ENCODE data around the gene COL5A1.

Gene COL5A1

DNA sequence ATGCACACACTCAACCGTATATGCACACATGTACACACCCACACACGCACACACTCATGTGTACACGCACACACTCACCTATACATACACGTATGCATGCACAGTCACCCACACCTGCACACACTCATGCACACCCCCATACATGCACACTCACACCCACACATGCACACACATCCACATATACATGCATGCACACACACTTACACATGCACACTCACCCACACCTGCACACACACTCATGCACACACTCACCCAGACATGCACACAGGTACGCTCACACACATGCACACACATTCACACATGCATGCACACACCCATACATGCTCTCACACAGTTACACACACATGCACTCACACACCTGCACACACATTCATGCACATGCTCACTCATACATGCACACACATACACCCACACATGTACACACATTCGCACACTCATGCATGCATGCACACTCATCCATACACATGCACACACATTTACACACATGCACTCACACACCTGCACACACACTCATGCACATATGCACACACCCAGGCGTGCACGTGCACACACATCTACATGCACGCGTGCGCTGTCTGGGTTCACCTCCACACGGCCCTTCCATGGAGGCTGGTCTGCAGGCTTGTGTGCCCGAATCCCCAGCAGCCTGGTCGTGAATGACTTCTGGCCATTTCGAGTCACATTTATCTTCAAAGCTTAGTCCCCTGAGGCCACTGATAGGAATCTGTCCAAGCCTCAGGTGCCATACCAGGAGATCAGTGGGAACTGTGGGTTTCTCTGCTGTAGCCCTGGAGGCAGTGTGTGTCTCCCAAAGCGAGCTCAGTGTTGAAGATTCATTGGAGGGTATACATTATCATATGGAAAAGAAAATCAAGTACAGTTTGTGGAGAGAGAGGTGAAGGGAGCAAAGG, 103.0 kb downstream of the COL5A1 start:
- H3K9me3 ChIP-seq (ENCODE audit: low read depth, low read length), result no peaks in the 10 kb centered on the region
- H3K27ac ChIP-seq, result no peak overlapping the region
- no peak overlapping the region for H3K4me3 ChIP-seq
- no peak for DNase-seq (ENCODE audit: low read depth, low spot score)
- peaks cover 35% of the 10 kb centered on the region for H3K36me3 ChIP-seq (ENCODE audit: insufficient read depth, low read length)
- TF ChIP-seq POLR2AphosphoS5 (IDR thresholded peaks at IDR 0.05; ENCODE audit: borderline replicate concordance, low read depth, low read length) (no peak), EZH2 (IDR thresholded peaks at IDR 0.05) (no peak), FOXP2 (optimal IDR thresholded peaks at IDR 0.05; ENCODE audit: control extremely low read depth, extremely low read length, insufficient read depth) (no peak)
- no peak overlapping the region for H3K9ac ChIP-seq (ENCODE audit: insufficient read length)

DNA sequence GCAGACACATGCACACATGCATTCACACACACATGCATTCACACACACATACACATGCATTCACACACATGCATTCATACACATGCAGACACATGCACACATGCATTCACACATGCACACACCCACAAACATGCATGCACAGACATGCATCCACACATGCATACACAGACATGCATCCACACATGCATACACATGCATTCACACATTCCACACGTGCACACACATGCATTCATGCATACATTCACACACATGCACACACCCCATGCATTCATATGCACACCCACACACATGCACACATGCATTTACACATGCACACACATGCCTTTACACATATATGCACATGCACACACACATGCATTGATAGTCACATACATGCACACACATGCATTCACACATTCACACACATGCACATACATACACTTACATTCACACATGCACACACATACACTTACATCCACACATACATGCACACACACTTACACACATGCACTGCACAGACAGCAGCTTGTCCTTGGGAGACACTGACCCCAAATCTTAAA, 106.4 kb downstream of the COL5A1 start:
- TF ChIP-seq POLR2AphosphoS5 (IDR thresholded peaks at IDR 0.05; ENCODE audit: borderline replicate concordance, low read depth, low read length) (no peak), FOXP2 (optimal IDR thresholded peaks at IDR 0.05; ENCODE audit: control extremely low read depth, extremely low read length, insufficient read depth) (no peak), EZH2 (IDR thresholded peaks at IDR 0.05) (no peak)

DNA sequence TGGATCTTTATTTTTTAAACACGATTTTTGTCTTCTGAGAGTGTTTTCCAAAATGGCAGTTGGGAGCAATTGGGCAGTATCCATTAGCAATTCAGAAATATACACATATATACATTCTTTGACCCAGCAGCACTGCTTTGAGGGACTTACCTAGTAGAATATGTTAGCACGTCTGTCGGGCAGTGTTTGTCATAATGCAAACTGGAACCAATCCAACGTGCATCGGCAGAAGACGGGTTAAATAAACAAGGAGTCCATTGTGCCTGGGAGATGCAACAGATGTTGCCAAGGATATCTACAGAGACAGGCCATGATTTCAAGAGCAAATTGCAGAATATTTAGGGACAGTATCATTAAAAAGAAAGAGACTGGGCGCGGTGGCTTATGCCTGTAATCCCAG, 107.0 kb downstream of the COL5A1 start:
- no peak for DNase-seq (ENCODE audit: low read depth, low spot score)
- TF ChIP-seq POLR2AphosphoS5 (IDR thresholded peaks at IDR 0.05; ENCODE audit: borderline replicate concordance, low read depth, low read length) (no peak), FOXP2 (optimal IDR thresholded peaks at IDR 0.05; ENCODE audit: control extremely low read depth, extremely low read length, insufficient read depth) (no peak), EZH2 (IDR thresholded peaks at IDR 0.05) (no peak)
- Histone ChIP-seq H3K36me3 (ENCODE audit: insufficient read depth, low read length) (peaks cover 35% of the 10 kb centered on the region), H3K4me3 (no peak overlapping the region), H3K9me3 (ENCODE audit: low read depth, low read length) (no peaks in the 10 kb centered on the region), H3K27ac (no peak overlapping the region), H3K9ac (ENCODE audit: insufficient read length) (no peak overlapping the region)

More for the DNA sequence above, 106.4 kb downstream of the COL5A1 start:
- Histone ChIP-seq H3K36me3 (ENCODE audit: insufficient read depth, low read length) (peaks cover 35% of the 10 kb centered on the region), H3K9ac (ENCODE audit: insufficient read length) (no peak overlapping the region), H3K9me3 (ENCODE audit: low read depth, low read length) (no peaks in the 10 kb centered on the region), H3K27ac (no peak overlapping the region), H3K4me3 (no peak overlapping the region)
- no peak for DNase-seq (ENCODE audit: low read depth, low spot score)

DNA sequence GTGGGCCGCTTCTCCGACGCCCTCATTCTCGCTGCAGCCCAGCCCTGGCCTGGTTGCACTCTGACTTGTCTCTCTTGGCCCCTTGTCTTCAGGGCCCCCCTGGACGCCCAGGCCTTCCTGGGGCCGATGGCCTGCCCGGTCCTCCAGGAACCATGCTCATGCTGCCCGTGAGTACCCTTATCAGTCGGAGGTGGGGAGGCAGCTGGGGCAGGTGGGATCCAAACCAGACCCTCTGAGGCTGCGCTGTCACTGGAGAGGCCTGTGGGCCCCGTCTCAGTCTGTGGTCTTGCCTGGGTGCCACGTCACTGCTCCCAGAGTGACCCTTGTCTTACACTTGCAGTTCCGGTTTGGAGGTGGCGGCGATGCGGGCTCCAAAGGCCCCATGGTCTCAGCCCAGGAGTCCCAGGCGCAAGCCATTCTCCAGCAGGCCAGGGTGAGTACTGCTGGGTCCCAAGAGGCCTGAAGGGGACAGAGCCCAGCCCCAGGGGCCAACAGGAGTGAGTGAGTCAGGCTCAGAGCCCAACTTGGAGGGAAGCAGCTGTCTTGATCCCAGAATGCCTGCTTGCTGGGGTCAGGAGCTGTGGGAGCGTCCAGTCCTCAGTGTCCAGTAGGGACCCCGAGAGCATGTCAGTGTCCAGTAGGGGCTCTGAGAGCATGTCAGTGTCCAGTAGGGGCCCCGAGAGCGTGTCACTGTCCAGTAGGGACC, 109.0 kb downstream of the COL5A1 start:
- Histone ChIP-seq H3K4me3 (no peak overlapping the region), H3K27ac (no peak overlapping the region), H3K9me3 (ENCODE audit: low read depth, low read length) (no peaks in the 10 kb centered on the region), H3K36me3 (ENCODE audit: insufficient read depth, low read length) (peaks cover 23% of the 10 kb centered on the region), H3K9ac (ENCODE audit: insufficient read length) (no peak overlapping the region)
- DNase-seq (ENCODE audit: low read depth, low spot score), result no peak
- TF ChIP-seq EZH2 (IDR thresholded peaks at IDR 0.05) (no peak), POLR2AphosphoS5 (IDR thresholded peaks at IDR 0.05; ENCODE audit: borderline replicate concordance, low read depth, low read length) (no peak)

DNA sequence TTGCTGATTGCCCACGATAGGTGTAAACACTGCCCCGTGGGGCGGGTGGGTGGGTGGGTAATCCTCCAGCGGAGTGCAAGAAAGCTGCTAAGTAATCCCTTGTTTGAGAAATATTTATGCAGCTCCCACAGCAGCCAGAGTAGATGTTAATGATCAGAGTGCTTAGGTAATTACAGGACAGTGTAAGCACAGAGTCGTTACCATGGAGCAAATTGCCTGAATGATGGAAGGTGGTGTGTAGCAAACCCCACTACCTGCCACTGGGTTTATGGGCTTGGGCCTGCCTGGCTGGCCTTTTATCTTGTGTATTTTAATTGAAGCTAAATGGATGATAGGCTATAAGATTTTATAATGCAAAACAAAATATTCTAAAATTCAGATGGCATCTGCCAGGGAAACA, 110.0 kb downstream of the COL5A1 start:
- H3K4me3 ChIP-seq, result no peak overlapping the region
- DNase-seq (ENCODE audit: low read depth, low spot score), result no peak
- no peak overlapping the region for H3K9ac ChIP-seq (ENCODE audit: insufficient read length)
- TF ChIP-seq FOXP2 (optimal IDR thresholded peaks at IDR 0.05; ENCODE audit: control extremely low read depth, extremely low read length, insufficient read depth) (no peak), EZH2 (IDR thresholded peaks at IDR 0.05) (no peak), POLR2AphosphoS5 (IDR thresholded peaks at IDR 0.05; ENCODE audit: borderline replicate concordance, low read depth, low read length) (no peak)
- no peaks in the 10 kb centered on the region for H3K9me3 ChIP-seq (ENCODE audit: low read depth, low read length)
- no peak overlapping the region for H3K27ac ChIP-seq
- H3K36me3 ChIP-seq (ENCODE audit: insufficient read depth, low read length), result peaks cover 18% of the 10 kb centered on the region

DNA sequence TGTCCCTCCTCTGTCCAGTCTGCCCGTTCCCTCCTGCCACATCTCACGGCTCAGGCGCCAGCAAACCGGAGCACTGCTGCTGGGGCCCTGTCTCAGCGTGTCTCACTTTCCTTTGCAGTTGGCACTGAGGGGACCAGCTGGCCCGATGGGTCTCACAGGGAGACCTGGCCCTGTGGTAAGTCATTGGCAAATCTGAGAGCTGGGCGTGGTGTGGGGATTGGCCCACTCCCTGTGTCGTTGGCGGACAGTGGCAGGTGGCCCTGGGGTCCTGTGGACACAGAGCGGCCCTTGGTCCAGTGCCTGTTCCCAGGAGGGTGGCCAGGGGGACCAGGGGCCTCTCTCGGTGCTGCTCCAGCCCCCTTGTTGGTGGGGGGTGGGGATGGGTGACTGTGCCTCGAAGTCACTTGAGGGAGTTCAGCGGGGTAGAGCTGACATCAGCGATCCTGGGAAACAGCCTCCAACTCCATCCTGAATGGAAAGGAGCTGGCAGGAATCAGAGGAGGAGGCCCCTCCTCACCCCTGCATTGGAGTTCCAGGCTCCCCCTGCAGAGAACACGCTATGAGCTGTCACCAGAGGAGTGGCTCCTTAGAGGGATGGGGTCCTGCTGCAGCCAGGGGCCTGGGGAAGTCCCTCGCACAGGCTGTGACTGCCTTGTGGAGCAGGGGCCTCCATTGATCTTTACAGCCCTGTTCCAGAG, 111.0 kb downstream of the COL5A1 start:
- no peak for DNase-seq (ENCODE audit: low read depth, low spot score)
- H3K9ac ChIP-seq (ENCODE audit: insufficient read length), result no peak overlapping the region
- H3K27ac ChIP-seq, result no peak overlapping the region
- H3K9me3 ChIP-seq (ENCODE audit: low read depth, low read length), result no peaks in the 10 kb centered on the region
- H3K4me3 ChIP-seq, result no peak overlapping the region
- no peak for TF ChIP-seq FOXP2 (optimal IDR thresholded peaks at IDR 0.05; ENCODE audit: control extremely low read depth, extremely low read length, insufficient read depth)
- no peak for TF ChIP-seq EZH2 (IDR thresholded peaks at IDR 0.05)
- peaks cover 10% of the 10 kb centered on the region; the same call in 1 of the 2 replicates for H3K36me3 ChIP-seq (ENCODE audit: insufficient read depth, low read length)

DNA sequence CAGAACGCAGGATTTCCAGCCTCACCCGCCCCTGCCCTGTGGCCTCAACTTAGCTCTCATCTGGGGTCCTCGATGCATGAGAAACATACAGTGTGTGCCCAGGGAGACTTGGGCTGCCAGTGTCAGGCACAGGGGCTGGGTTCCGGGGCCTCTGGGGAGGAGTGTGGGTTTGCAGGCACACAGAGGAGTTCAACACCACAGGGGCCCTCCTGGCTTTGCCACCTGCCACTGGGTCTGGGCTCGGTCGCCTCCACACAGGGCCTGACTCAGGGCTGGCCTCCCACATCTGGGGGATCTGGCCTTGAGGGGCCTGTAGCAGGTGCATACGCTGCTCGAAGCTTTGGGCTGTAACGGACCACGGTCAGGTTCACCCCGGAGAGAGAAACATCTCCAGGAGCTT, 111.6 kb downstream of the COL5A1 start:
- no peak for DNase-seq (ENCODE audit: low read depth, low spot score)
- H3K27ac ChIP-seq, result no peak overlapping the region
- H3K9ac ChIP-seq (ENCODE audit: insufficient read length), result no peak overlapping the region
- H3K4me3 ChIP-seq, result no peak overlapping the region
- H3K9me3 ChIP-seq (ENCODE audit: low read depth, low read length), result no peaks in the 10 kb centered on the region
- peaks cover 4% of the 10 kb centered on the region; the same call in 1 of the 2 replicates for H3K36me3 ChIP-seq (ENCODE audit: insufficient read depth, low read length)
- no peak for TF ChIP-seq EZH2 (IDR thresholded peaks at IDR 0.05)
- no peak for TF ChIP-seq POLR2AphosphoS5 (IDR thresholded peaks at IDR 0.05; ENCODE audit: borderline replicate concordance, low read depth, low read length)
- no peak for TF ChIP-seq FOXP2 (optimal IDR thresholded peaks at IDR 0.05; ENCODE audit: control extremely low read depth, extremely low read length, insufficient read depth)

Measured in SK-N-MC (cell line).